Measurements from ENCODE around the gene ATP8B4.

ATP8B4 gene

DNA sequence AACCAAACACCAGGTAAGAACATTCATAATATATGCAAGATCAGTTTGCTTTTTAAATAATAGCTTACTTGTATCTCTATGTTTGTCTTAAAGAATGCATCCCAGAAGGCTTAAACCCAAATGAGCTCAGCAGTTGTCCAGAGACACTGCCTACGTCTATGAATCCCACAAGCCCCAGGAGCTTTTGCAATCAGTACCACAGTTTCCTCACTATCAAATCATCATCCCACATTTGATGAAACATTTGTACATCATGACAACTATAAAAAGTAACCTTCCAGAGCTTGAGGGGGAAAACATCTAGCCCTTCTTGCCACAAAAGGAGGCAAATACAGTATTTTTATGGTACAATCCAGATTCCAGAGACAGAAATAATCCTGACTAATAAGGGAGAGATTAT, 63.7 kb downstream of the ATP8B4 start:
- no peak overlapping the region for H3K4me3 ChIP-seq (ENCODE audit: low read length)
- TF ChIP-seq ZNF274 (IDR thresholded peaks at IDR 0.05; ENCODE audit: low read depth, low read length), result no peak

DNA sequence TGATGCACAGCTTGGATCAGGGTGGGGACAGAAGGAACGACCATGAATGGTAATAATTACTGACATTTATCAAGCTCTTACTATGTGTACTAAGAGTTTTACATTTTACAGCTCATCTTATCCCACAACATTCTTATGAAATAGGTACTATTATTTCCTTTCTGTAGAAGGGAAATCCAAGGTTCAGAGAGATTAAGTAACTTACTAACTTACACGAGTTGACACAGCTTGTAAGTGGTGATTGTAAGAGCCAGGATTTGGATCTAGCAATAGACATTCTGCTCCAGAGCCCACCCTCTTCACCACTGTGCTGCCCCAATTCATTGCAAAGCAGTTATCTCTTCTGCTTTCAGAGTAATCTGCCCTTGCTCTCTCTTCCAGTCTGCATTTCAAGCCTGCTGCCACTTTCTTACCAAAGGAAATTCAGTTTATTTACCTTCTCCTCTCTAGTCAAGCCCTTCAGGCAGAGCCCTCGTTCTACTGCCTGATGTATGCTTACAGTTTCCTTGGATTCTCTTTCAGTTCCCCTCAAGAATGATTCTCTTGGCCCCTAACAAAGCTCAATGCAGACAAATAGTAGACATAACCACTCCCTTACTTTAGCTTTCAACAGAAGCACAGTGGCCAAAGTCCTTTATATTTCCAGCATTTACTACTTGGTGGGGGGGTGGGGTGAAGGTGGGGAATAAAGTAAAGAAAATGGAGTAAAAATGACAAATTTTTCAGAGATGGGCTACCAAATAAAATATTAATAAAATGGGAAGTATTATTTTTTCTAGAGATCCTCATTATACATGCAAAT, 65.8 kb downstream of the ATP8B4 start:
- no peak for TF ChIP-seq ZNF274 (IDR thresholded peaks at IDR 0.05; ENCODE audit: low read depth, low read length)
- H3K4me3 ChIP-seq (ENCODE audit: low read length), result no peak overlapping the region

- H3K4me3 ChIP-seq (ENCODE audit: low read length), result no peak overlapping the region
- TF ChIP-seq ZNF274 (IDR thresholded peaks at IDR 0.05; ENCODE audit: low read depth, low read length), result no peak
Measured at GRCh38 chr15:50051811-50052419, 67.1 kb downstream of the ATP8B4 start.

- H3K4me3 ChIP-seq (ENCODE audit: low read length), result no peak overlapping the region
- no peak for TF ChIP-seq ZNF274 (IDR thresholded peaks at IDR 0.05; ENCODE audit: low read depth, low read length)
Measured at GRCh38 chr15:50050986-50051743, 67.9 kb downstream of the ATP8B4 start.

DNA sequence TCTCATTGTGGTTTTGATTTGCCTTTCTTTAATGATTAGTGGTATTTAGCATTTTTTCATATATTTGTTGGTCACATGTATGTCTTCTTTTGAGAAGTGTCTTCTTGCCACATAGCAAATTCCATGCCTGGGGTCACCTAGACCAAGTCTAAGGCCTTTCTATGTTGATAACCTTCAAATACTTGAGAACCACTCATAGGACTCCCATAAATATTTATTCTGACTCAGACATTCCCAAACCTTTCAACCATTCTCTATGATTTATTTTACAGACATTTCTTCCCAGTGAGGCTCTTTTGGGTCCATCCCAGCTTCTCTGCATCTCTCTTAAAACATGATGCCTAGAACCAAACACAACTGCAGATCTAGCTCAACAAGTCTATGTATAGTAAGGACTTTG, 69.2 kb downstream of the ATP8B4 start:
- TF ChIP-seq ZNF274 (IDR thresholded peaks at IDR 0.05; ENCODE audit: low read depth, low read length), result no peak
- no peak overlapping the region for H3K4me3 ChIP-seq (ENCODE audit: low read length)

DNA sequence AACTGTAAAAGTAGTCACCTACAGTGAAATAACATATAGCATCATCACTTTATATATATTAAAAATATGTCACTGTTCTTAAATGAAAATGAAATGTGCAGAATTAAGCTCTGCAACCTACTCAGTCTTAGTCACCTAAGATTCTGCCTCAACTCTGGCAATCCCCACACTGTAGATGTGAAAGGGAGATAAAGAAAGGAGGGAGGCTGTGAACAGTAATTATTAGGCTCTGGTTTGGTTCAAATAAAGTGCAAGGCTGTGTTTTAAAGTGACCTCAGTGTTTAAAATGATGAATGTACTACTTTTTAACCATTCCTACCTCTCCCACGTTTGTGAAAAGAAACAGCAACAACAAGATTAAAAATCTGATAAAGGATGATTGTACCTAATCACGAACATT, 72.2 kb downstream of the ATP8B4 start:
- no peak for TF ChIP-seq ZNF274 (IDR thresholded peaks at IDR 0.05; ENCODE audit: low read depth, low read length)
- no peak overlapping the region for H3K4me3 ChIP-seq (ENCODE audit: low read length)

GRCh38 chr15:50046159-50046558, 72.9 kb downstream of the ATP8B4 start:
- no peak for TF ChIP-seq ZNF274 (IDR thresholded peaks at IDR 0.05; ENCODE audit: low read depth, low read length)

GRCh38 chr15:50044904-50045303, 74.1 kb downstream of the ATP8B4 start:
- H3K4me3 ChIP-seq (ENCODE audit: low read length), result no peak overlapping the region
- TF ChIP-seq ZNF274 (IDR thresholded peaks at IDR 0.05; ENCODE audit: low read depth, low read length), result no peak

More at GRCh38 chr15:50046159-50046558, 72.9 kb downstream of the ATP8B4 start:
- H3K4me3 ChIP-seq (ENCODE audit: low read length), result no peak overlapping the region

- no peak for TF ChIP-seq ZNF274 (IDR thresholded peaks at IDR 0.05; ENCODE audit: low read depth, low read length)
- H3K4me3 ChIP-seq (ENCODE audit: low read length), result no peak overlapping the region
Measured at GRCh38 chr15:50044406-50044805, 74.6 kb downstream of the ATP8B4 start.

GRCh38 chr15:50042775-50043174, 76.3 kb downstream of the ATP8B4 start:
- no peak for TF ChIP-seq ZNF274 (IDR thresholded peaks at IDR 0.05; ENCODE audit: low read depth, low read length)
- H3K4me3 ChIP-seq (ENCODE audit: low read length), result no peak overlapping the region

- no peak for TF ChIP-seq ZNF274 (IDR thresholded peaks at IDR 0.05; ENCODE audit: low read depth, low read length)
- no peak overlapping the region for H3K4me3 ChIP-seq (ENCODE audit: low read length)
Measured at GRCh38 chr15:50030456-50030855, 88.6 kb downstream of the ATP8B4 start.

DNA sequence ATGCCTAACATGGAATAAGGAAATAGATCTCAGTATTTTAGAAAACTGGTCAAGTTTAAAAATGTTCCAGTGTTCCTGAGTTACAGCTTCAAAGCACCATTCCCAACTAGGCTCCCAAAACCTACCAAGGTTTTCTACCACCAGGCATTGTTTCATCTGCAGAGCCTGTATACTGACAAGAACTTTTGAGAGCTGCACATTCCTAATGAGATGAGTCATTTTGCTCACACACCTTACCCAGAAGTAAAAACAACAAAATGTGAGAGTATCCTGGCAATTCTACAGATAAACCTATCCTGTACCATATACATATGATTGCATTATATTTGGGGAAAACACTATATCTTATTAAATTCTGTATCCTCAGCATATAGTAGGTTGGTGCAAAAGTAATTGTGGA, 90.7 kb downstream of the ATP8B4 start:
- no peak overlapping the region for H3K4me3 ChIP-seq (ENCODE audit: low read length)
- TF ChIP-seq ZNF274 (IDR thresholded peaks at IDR 0.05; ENCODE audit: low read depth, low read length), result no peak

- H3K4me3 ChIP-seq (ENCODE audit: low read length), result no peak overlapping the region
- TF ChIP-seq ZNF274 (IDR thresholded peaks at IDR 0.05; ENCODE audit: low read depth, low read length), result no peak
Measured at GRCh38 chr15:50024281-50024680, 94.8 kb downstream of the ATP8B4 start.

DNA sequence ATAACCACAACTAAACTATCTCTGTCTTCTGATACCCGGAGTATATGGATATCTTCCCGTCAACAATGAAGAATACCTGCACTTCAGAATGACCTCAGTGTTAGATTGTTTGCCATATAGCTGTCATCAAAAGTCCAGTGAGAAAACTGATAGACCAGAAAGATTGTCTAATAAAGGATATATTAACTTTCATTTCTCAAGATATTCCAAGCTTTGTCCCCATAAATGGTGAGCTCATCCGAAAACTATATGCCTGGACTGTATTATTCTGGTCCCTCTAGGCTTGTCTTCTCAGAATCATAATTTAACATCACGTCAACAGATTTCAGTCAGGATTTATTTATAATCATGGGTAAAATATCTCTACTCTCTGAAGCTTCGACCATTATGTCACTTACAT, 100.5 kb downstream of the ATP8B4 start:
- TF ChIP-seq ZNF274 (IDR thresholded peaks at IDR 0.05; ENCODE audit: low read depth, low read length), result no peak
- no peak overlapping the region for H3K4me3 ChIP-seq (ENCODE audit: low read length)

GRCh38 chr15:50017522-50017921, 101.5 kb downstream of the ATP8B4 start:
- no peak overlapping the region for H3K4me3 ChIP-seq (ENCODE audit: low read length)
- no peak for TF ChIP-seq ZNF274 (IDR thresholded peaks at IDR 0.05; ENCODE audit: low read depth, low read length)
